ENCODE measurements around the gene SLC23A3. TPM values are rescaled to one million over a fixed set of nuclear protein-coding genes. Genes with fewer than 3 reads are reported as not detected.

Gene SLC23A3, protein sequence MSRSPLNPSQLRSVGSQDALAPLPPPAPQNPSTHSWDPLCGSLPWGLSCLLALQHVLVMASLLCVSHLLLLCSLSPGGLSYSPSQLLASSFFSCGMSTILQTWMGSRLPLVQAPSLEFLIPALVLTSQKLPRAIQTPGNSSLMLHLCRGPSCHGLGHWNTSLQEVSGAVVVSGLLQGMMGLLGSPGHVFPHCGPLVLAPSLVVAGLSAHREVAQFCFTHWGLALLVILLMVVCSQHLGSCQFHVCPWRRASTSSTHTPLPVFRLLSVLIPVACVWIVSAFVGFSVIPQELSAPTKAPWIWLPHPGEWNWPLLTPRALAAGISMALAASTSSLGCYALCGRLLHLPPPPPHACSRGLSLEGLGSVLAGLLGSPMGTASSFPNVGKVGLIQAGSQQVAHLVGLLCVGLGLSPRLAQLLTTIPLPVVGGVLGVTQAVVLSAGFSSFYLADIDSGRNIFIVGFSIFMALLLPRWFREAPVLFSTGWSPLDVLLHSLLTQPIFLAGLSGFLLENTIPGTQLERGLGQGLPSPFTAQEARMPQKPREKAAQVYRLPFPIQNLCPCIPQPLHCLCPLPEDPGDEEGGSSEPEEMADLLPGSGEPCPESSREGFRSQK
- total RNA-seq = 0.44 and 2.0 TPM in 2 replicates

DNA sequence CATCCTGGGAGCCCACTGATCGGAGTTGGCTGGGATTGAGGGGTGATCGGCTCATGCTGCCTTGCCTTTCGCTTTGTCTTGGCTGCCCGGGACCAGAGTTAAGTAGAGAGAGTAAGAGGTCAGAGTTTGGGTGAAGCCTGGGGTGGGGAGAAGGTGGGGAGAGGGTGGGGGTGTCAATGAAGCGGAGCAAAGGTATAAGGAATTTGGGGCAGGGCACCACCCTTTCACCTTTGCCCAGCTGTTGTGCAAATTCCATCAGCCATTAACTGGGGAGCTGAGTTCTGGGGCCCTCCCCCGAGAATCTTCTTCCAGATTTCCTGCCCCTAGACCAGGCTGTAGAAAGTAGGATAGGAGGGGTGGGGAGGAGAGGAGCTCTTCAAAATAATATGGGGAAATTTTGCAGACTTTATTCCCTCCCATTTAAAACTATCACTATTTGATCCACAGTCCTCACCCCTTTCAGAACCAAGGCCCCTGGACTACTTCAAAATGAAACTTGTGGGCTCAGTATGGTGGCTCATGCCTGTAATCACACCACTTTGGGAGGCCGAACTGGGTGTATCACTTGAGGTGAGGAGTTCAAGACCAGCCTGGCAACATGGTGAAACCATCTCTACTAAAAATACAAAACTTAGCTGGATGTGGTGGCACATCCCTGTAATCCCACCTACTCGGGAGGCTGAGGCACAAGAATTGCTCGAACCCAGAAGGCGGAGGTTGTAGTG lies at the start of gene SLC23A3:
Gene SLC23A3, minus strand, starts transcription at position 100 of the 725 bp plus-strand sequence. Its CDS starts 45 bp downstream, at position 55.
- DNase-seq (ENCODE audit: low read depth in 2 of 2) = no peak

DNA sequence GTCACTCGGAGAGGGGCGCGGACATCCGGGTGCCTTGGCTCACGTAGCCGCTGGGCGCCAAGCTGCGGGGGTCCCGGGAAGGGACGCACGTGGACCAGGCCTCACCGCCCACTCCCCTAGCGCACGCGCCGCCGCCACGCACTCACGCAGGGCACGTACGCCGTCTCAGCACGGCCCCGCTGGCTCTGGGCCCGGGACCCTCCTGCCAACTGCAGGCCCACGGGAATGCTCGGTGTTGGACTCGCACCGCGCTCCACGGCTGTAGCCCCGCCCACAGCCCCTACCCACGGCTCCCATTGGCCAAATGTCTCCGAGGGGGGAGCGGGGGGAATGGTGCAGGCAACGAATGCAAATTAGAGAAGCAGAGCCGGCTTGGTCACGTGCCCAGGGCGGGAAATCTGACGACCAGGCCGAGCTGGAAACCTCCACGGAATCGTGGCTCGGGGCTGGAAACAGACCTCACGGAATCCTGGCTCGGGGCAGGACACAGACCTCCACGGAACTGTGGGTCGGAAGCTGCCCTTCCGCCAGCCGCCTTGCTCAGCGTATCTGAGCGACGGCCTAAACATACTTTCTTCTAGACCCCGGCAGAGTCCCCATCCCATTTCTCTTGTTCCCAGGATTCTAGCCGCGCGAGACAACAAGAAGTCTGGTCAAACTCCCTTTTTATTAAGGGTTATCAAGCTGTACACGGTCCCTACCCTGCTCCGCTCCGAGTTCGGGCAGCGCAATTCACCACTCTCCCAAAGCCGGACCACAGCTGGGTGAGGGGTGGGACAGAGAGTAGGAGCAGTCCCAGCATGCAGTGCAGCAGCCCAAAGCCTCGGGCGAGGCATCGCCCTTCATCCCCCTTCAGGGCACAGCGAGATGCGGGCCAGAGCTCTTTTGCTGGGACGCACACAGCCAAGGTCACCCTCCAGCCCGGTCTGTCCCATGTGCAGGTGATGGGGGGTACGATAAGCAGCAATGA lies 49.2 kb upstream of the SLC23A3 start, which contains the start of gene ABCB6:
Gene ABCB6, minus strand, starts transcription at position 227 of the 970 bp plus-strand sequence. CDS start 285 bp downstream, outside the sequence.
- peak; percentile 89 to 96 for DNase-seq (ENCODE audit: low read depth in 2 of 2)

DNA sequence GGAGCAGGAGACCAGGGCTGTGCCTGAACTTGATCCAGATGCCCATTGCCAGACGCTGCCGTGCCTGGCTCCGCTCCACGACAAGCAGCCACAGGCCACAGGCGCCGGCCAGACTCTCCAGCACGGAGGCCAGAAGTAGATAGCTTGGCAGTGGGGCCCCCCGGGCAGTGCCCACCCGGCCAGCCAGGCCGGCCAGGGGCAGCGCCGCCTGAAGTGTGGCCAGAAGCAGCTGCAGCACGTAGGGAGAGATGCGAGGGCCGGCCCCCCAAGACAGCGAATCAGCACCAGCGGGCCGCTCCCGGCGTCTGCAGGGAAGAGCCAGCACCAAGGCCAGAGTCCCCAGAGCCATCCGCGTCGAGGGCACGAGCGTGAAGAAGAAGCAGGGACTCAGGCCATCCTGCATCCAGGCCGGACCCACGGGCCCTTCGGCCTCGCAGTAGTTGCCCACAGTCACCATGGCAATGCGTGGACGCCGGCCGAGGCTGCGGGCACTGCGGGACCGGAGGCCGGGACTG lies 48.4 kb upstream of the SLC23A3 start:
- DNase-seq (ENCODE audit: low read depth in 2 of 2) = peak; percentile 70 to 79

DNA sequence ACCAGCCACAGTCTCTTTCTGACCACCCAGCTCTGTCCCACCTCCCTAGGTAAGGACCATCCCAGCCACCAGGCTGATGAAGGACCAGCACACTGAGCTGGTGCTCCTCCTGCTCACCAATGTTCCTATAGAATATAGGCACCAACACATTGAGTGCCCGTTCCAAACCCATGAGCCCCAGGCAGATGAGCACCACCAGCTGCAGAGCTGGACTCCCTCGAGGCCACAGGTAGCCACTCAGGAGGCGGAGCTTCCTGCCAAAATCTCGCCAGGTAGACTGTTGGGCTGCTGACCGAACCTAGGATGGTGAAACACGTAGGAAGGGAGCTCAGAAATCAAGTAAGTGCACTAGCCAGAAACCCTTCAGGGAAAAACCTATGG lies 46.7 kb upstream of the SLC23A3 start:
- no peak for DNase-seq (ENCODE audit: low read depth in 2 of 2)

DNA sequence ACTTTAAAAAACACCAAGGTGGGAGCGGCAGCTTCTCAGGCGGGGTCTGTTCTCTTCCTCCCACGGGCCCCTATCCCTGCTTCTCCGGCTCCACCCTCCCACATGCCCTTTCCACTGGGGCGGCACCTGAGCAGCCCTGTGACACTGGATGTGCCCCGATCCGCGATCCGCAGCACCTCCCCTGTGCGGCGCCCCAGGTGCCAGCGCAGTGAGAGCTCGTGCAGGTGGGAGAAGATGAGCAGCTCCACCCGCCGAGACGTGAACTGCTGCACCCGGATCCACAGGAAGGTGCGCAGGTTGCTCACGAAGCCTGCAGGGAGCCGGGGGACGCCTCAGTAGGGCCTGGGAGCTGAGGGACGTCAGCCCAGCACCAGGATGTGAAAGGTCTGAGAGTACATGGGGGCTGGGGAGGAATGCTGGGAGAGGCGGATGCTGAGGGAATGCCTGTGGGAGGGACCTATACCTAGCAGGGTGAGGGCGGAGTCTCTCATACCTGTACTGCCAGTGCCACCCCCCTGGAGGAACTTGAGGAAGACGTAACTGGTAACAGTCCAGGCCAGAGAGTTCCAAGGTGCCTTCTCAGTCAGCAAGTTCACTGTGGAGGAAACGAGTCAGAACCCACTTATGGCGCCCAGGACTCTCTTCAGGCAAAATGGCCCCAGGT lies 46.2 kb upstream of the SLC23A3 start:
- DNase-seq (ENCODE audit: low read depth in 2 of 2) = no peak

DNA sequence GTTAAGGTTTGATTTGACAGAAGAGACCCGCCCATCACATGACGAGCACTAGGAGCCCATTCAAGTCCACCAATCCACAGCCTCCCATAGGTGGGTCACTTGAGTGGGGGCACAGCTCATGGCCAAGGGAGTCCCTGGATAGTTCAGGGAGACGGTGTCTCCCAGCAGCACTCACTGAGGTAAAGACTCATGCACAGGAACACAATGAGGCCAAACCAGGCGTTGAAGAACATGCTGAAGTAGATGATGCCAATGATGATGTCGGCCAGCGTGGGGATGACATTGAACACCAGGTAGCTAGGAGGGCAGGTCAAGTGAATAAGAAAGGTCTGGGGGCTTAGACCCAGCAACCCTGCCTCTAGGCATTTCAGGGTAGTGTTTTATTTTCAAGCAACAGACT lies 45.0 kb upstream of the SLC23A3 start:
- no peak for DNase-seq (ENCODE audit: low read depth in 2 of 2)

DNA sequence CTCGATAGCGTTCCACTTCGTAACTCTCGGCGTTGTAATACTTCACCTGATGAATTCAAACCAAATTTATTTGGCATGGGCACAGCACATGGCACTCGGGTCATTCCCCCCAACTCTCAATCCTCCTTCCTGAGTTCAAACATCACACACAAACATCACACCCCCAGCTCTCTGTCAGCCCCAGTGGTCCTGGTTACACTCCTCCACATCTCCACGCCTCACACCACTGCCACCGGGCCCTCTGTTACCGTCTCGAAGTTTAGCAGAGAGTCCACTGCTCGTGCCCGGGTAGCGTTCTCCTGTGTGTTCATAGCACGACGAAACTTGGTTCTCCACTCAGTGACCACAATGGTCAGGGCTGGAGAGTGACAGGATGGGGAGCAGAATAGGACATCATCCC lies 44.3 kb upstream of the SLC23A3 start:
- no peak for DNase-seq (ENCODE audit: low read depth in 2 of 2)

DNA sequence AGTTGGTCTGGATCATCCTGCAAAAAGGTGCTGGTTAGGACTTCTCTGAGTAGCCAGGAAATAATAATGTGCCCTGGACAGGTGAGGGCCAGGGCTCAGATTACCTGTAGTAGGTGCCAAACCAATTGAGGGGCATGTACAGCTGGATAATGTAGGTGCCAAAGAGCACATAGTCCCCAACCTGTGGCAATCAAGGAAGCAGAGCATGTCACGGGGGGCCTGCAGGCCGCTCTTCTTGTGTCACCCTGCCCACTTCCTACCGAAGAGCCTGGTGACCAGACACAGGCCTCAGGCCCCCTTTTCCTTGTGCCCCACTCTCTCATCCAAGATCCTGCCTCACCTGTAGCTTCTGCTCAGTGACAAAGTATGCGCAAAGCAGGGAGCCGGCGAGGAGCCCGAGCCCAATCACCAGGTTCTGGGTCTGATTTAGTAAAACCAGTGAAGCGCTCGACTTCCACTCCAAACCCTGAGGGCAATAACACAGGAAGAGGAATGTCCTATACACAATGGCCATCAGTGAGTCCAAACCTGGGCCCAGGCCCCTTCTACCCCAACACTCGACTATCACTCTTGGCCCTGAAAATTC lies 43.8 kb upstream of the SLC23A3 start:
- no peak for DNase-seq (ENCODE audit: low read depth in 2 of 2)

DNA sequence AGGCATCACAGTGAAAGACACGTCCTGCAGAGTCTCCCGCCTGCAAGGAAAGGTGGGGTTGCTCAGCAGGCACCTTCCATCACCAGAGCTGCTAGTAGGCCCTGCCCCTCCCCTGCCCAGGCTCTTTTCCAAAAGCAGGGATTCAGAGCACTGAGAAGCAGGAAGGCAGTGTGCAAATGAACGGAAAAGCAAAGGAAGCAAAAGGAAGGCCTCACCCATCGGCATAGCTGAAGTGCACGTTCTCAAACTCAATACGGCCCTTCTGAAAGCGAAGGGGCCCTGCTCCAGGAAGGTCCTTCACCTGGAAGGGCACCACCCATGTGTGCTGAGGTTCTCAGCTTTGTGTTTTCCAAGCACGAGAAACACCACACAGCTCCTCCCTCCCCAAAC lies 43.2 kb upstream of the SLC23A3 start:
- DNase-seq (ENCODE audit: low read depth in 2 of 2) = no peak

DNA sequence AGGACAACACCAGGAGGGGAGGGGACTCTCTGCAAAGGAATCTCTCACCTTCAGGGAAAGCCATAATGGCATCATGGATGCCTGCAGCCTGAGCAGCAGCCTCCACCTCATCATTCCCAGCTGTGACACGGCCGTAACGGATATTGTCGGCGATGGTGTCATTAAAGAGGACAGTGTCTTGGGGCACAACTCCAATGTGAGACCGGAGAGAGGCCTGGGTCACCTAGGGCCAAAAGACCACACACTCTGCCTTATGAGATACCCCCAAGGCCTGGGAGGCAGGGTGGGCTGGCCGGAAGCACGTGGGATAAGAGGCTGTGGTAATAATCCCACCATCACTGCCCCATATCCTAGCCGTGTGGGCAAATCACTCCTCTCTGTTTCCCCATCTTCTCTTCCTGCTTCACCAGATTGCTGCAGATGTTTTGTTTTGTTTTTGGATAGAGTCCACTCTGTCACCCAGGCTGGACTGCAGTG lies 41.1 kb upstream of the SLC23A3 start:
- no peak for DNase-seq (ENCODE audit: low read depth in 2 of 2)

DNA sequence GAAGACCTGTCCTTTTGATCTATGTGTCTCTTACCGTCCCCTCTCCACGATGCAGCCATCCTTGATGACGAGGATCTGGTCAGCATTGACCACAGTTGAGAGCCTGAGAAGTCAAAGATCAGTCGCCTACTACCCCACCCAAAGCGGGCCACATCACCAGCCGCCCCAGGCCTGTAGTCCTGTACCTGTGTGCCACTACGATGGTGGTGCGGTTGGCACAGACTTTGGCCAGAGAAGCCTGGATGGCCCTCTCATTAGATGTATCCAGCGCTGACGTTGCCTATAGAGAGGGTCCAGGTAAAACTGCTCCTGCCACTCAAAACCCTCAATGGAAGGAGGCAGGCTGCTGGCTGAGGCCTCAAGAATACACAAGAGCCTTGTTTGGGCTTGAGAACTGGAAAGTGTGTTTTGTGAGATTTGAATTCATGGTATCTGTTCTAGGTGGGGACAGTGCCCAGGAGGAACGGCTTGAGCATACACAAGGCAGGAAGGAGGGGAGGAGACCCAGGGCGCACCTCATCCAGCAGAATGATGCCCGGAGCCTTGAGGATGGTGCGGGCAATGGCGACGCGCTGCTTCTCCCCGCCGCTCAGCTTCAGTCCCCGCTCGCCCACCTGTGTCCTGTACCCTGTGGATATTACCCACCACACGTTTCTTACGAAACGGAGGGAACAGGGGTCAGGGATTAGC lies 40.5 kb upstream of the SLC23A3 start:
- DNase-seq (ENCODE audit: low read depth in 2 of 2) = no peak

DNA sequence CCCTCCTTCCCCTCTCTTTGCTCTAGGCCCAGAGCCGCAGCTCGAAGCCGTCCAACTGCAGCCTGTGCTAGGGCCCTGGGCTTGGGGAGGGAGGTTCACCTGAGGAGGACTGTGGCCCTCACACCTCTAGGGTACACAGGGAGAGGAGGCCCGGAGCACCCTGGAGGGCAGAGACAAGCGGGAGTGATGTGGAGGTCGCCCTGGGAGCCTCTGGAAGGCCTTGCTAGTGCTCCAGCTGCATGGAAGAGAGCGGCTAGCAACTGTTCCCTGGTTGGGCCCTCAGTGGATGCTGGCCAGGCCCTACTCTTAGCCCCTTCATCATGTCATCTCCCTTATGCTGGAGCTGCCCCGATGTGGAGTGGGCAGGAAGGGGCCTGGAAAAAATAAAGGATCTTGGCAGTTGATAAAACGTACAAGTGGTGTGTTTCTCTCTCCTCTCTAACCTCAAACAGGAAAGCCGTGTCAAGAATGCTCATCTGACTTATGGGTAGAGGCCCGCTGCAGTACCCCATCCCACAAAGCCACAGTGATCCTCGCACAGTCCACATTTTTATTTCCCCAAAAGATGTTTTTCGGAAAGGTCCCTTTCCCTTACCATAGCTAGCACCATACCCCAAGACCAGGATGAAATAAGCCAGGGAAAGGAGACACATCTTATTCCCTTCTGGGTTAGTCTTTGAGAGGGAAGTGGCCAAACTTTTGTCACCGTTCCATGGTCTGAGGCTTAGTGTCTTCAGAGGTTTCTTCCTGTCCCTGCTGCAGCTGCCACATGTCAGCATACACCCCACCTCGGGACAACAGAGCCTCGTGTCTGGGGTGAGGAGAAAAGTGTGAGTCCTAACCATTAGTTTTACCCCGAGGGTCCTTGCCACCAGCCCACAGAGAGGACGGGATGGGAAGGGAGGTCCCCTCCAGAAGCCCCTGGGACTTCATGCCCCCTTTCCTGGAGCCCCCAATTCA lies 39.7 kb upstream of the SLC23A3 start:
- no peak for DNase-seq (ENCODE audit: low read depth in 2 of 2)

DNA sequence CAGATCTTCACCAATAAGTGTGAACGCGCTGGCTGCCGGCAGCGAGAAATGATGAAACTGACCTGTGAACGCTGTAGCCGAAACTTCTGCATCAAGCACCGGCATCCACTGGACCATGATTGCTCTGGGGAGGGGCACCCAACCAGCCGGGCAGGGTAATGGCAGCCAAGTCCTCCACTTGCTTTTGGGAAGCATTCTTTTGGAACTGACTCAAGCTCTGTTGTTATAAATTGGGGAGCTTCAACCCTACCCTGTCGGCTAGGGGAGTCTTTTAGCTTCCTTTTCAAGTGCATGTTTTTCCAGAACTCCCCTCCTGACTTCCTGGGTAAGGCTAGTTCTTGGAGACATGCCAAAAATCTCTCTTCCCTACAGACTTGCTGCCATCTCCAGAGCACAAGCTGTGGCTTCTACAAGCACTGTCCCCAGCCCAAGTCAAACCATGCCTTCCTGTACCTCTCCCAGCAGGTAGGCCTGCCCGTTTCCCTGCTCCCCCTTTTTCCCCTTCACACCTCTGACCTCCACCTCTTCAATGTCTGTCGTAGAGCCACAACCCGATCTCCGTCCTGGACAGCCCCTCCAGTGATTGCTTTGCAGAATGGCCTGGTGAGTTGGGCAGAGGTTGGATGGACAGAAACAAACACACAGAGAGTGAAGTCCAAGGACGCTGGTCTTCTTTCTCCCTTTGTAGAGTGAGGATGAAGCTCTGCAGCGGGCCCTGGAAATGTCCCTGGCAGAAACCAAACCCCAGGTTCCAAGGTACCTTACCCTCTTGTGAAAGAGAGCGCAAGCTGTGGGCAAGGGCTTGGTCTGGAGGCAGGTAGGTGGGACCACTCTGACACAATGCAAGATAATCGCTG lies 38.3 kb upstream of the SLC23A3 start:
- peak; percentile 40 to 47 for DNase-seq (ENCODE audit: low read depth in 2 of 2)

DNA sequence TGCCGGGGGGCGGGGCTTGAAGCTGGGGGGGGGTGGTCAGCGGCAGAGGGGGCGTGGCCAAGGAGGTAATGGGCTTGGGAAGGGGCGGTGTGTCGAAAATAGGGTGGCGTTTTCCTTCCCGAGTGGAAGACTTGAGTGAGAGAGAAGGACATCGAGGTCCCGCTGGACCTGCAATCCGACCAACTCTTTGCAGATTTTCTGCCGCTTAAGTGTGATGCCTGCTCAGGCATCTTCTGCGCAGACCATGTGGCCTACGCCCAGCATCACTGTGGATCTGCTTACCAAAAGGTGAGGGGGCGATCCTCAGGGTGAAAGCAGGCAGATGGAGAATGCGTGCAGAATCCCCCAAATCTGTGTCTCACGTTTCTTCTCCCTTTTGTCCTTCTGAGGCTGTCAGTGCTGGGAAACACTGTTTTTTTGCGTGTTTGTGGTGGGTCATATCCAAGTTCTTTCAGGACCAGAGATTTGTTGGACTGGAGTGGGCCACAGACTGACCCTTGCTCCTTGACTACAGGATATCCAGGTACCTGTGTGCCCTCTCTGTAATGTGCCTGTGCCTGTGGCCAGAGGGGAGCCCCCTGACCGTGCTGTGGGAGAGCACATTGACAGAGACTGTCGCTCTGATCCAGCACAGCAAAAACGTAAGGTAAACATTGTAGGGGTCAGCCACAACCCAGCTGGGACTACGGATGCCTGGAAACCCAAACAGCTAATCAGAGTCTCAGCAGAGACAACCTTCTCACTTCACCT lies 37.5 kb upstream of the SLC23A3 start:
- peak in 1 of 2 donors; percentile 17 for DNase-seq (ENCODE audit: low read depth in 2 of 2)

DNA sequence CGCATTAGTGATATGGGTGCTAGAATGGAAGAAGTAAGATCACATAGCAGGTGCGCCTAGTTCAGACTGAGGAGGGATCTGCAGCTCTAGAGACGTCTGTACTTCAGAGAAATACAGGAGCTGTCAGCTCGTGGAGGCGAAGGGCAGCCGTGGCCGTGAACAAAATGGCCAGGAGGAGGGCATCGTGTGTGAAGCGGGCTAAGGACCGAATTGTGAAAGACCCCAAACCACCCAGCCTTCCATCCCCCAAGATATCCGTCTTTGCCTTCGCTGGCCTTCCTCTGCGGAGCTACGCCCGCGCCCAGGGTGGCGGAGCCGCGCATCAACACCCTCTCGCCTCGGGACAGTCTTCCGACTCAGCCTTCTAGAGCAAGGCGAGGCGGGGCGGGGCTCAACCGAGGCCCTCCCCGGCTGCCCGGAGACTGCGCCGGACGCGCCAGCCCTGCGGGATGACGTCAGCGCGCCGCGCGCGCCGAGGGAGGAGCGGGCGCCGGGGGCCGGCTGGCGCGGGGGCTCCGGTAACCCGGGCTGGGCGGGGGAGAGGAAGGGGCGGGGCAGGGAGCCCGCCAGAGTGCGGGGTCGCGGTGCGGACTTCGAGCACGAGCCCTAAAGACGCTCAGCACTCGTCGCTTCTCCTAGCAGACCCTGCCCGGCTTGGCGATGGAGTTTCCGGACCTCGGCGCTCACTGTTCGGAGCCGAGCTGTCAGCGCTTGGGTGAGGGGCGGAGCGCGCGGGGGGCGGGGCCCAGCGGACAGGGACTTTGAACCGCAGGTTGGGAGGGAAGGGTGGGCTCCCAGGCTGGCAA lies 36.7 kb upstream of the SLC23A3 start, which contains the start of gene ZFAND2B:
Gene ZFAND2B, plus strand, starts transcription at position 455 of the 806 bp plus-strand sequence. Its CDS starts 206 bp downstream, at position 661.
- DNase-seq (ENCODE audit: low read depth in 2 of 2) = peak; percentile 92 to 94

All from lung microvascular endothelial cell (primary cell).